Stimulated activated CD8-positive, alpha-beta memory T cell treated with anti-CD3 and anti-CD28 coated beads, Interleukin-15, amount 100 ng/mL, for 4 hours (primary cell): ENCODE results near the gene TEX29.

Experiments used
- DNase-seq, 2 donors: peaks; one replicate each; pipeline ENCODE4 v3.0.0-alpha.2; 2020; ENCODE audit warnings: low read depth in 2 of 2

TEX29 gene

DNA sequence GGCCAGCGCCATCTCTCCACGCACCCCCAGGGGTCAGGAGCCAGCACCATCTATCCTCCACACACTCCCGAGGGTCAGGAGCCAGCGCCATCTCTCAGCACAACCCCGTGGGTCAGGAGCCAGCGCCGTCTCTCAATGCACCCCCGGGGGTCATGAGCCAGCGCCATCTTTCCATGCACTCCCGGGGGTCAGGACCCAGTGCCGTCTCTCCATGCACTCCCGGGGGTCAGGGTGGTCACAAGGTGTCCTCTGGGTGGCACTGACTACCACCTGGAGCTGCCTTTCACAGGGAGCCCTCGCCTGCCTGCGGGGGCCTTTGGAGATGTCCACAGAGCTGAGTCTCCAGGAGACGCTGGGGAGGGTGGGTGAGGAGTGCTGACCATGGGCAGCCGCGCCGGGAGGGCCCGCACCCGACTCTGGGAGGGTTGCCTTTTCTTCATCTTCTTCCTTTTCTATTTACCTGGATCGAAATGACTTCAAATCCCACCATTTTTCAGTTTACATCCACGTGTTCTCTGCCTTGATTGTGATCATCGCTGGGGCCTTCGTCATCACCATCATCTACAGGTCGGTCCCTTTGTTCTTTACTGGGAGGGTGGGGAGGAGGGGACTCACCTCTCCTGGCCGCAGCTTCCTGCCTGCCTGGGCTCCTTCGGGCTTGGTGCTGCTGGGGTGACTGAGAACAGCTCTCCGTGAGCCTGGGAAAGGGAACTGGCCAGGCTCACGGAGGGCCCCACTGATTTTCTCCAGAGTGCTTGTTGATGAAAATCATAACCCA, 19.1 kb downstream of the TEX29 start:
- DNase-seq = no peak

DNA sequence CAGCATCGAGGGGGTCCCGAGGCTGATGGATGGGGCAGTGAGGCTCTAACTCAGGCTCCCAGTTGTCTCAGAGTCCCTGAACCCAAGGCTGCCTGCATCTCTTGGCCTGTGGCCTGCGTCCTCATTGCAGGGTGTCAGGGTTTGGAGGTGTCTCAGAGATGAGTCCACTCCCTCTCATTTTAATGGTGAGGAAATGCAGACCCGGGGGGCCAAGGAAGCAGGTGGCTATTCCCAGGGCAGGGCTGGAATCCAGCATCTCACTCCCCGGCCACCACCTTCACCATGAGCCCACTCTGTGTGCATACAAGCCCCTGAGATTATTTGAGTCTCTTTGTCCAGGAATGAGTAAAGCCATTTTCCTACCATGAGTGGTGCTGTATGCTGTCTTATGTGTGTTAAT, 21.4 kb downstream of the TEX29 start:
- DNase-seq = no peak

DNA sequence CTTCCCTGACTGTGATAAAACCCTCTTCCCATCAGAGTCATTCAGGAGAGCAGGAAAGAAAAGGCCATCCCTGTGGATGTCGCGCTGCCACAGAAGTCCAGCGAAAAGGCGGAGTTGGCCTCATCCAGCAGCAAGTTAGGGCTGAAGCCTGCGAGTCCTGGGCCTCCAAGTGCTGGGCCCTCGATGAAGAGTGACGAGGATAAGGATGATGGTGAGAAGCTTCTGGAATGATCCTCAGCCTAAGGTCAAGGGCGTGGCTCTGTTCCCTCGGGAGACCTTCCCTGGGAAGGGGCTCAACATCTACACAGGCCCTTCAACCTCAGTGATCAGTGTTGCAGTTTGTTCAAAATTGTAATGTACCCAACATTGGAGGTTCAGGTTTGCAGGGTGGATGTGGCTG, 22.3 kb downstream of the TEX29 start:
- DNase-seq = no peak

DNA sequence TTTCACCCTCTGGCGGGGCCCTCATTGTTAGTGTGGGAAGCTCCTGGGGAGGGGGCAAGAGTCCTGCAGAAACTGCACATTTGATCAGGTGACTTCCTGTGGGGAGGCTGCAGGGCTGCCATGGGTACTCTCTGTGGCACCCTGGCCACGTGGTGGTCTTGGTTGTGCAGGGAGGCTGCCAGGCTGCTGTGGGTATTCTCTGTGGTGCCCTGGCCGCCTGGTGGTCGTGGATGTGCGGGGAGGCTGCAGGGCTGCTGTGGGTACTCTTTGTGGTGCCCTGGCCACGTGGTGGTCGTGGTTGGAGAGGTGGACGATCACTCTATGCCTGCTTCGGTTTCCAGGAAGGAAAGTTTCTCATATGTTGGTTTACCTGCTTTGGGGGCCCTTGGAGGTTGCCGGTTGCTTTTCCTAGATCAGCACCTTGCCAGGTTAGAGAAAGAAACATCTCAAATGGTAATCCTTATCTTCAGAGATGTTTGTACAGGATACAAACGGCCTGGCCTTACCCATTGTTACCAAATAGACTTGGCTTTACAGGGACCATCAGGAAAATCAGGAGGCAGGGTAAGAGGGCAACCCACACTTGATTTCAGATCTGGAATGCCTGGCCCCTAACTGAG, 22.9 kb downstream of the TEX29 start:
- DNase-seq = no peak

DNA sequence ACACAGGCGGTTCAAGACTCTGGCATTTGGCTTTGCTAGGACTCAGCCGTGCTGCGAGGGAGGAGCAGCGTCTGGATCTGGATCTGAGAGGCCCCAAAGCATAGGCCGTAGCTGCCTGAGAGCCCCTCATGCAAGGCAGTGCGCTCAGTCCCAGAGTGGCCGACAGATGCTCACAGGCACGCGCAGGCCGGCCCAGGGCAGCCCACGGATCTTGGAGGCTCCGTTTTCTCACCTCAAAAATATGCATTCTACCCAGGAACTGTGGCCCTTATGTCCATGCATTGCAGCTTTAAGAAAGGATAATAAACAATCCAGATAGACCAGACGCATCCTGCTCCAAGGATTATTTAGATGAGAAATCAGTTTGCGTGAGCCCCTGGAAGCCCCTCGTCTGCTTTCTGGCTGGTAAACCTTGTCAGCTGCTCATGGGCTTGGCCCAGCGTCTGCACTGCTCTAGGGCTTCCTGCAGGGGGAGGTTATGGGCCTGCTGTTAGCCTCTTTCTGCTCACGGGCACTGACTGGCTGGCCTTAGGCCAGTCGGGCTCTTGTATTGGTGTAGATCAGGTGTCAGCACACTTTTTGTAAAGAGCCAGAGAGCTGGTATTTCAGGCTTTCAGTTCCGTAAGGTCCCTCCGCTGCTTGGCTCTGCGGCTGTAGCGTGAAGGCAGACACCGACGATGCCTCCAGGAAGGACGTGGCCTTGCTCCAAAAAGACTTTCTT, 24.2 kb downstream of the TEX29 start:
- DNase-seq = no peak

DNA sequence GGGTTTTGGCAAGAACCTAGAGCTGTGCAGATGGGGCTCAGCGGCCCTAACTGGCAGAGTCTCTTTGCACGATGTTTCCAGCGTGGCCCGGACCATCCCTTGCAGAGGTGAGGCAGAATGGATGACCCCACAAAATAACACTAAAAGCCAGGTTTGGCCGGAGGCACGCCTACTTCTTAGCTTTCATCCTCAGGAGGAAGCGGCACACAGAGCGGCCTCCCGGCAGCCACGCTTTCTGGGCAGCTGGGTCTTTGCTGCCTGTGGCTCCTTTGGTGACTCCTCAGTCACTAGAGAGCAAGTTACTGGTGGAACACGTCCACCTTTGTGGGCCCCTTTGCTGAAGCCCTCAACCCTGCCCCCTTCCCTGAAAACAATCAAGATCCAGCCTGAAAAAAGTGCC, 25.2 kb downstream of the TEX29 start:
- no peak for DNase-seq

DNA sequence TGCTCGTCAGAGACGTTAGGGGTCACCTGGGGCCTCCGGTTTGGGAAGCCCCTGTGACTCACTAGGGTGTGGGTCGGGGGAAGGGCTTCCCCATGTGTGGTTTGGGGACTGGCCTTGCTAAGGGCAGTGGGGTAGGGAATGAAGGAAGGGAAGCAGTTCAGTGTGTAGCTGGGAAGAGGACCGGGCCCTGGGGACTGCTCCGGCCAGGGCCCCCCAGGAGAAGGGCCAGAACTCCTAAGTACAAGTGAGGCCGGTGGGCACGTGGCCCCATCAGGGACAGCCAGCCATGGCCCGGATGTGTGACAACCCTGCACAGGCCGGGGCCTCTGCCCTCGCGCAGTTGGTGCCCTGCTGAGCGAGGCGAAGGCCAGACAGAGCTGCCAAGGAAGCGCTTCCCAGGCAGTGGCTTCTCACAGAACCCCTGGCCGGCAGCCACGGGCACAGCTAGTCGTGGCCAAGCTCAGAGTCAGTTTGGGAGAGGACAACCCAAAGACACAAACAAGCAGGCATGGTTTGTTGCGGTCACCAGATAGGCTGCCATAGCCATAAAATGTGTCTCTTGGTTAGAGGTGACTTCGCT, 25.7 kb downstream of the TEX29 start:
- DNase-seq = no peak

DNA sequence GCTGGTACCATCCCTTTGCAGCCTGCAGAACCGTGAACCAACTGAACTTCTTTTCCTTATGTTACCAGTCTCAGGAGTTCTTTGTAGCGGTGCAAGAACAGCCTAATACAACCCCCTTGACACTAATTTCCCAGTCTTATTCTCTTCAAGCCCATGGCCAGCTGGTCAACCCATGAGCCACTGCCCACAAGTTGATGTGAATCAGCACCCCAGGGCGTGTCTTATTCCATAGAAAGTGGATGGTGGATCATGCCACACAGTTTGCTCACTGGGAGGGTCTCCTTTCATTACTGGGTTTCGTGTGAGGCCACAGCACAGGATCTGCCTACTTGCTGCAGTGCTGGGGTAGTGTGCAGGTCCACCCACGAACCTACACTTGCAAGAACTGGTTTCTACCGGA, 27.0 kb downstream of the TEX29 start:
- no peak for DNase-seq

DNA sequence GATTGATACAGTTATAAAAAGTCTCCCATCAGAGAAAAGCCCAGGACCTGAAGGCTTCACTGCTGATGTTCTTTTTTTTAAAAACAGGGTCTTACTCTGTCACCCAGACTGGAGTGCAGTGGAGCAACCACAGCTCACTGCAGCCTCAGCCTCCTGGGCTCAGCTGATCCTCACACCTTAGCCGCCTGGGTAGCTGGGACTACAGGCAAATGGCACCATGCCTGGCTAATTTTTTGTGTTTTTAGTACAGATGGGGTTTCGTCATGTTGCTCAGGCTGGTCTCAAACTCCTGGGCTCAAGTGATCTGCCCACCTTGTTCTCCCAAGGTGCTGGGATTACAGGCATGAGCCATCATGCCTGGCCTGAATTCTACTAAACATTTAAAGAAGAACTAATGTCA, 33.1 kb downstream of the TEX29 start:
- no peak for DNase-seq

DNA sequence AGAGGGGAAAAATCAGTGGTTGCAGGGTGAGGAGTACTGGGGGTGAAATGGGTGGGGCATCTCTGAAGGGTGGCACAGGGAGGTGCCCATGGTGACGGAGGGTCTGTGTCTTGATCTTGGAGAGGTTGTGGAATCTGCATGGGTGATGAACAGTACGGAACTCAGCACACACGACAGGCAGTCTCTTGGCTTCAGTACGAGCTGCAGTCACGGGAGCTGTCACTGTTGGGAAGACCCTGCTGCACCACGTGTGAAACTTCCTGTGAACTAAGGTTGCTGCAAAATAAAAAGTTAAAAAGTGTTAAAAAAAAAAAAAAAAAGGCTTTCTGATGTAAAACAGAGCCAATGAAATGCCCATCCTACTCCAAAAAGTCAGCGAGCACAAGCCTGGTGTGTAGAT, 34.3 kb downstream of the TEX29 start:
- DNase-seq = no peak

DNA sequence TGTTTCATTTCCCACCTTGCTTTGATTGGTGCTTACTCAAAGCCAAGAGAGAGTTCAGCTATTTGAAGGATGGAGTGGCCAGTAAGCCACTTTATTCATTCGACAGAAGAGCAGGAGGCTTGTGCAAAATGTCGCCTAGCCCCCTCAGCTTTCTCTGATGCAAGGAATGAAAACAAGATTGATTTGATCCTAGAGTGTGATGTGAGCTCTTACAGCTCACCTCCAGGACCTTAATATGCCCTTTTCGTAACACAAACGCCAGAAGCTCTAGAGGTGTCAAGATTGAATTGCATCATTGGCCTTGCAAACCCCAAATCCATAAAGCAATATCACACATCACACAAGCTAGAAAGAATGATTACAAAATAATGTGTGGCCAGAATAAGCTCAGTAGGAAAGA, 36.4 kb downstream of the TEX29 start:
- no peak for DNase-seq

DNA sequence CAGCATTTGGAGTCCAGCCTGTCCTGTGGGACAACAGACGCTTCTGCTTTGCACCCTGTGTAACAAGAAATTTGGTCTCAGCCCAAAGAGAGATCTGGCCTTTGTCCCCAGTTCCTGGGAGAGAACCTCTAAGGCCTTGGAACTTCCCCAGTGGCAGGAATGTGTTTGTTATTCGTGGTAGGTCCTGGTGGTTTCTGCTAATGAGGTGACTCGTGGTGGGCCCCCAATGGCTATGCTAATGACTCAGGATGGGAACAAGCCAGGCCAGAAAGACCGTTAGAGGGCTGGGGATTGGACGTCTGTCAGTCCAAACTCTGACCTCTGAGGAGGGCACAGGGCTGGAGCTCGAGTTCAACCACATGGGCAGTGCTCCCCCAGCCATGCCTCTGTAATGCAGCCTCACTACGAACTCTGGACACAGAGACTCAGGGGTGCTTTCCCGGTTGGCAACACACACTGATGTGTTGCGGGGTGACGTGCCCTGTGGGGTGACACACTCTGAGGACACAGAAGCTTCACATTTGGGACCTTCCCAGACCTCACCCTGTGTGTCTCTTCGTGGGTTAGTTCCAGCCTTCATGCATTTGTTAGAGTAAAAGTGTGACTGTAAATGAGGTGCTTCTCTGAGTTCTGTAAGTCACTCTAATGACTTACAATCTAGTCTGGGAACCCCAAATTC, 38.9 kb downstream of the TEX29 start:
- DNase-seq = no peak

DNA sequence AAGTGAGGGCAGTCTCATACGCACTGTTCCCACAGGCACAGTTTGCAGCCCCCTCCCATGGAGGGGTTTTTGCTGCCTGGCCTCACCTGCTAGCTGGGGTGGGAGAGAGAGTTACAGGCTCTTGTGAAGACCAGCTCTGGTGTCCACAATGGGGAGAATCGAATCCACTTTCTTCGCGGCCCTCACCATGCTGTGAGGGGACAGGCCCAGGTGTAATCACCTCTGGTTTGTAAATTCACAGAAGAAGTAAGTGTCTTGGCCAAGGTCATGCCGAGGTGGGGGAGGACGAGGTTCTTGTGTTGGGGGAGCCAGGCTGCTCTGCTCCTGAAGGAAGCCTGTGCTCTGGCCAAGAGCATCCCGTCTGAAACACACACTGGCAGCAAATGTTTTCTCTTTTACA, 39.5 kb downstream of the TEX29 start:
- DNase-seq = no peak

DNA sequence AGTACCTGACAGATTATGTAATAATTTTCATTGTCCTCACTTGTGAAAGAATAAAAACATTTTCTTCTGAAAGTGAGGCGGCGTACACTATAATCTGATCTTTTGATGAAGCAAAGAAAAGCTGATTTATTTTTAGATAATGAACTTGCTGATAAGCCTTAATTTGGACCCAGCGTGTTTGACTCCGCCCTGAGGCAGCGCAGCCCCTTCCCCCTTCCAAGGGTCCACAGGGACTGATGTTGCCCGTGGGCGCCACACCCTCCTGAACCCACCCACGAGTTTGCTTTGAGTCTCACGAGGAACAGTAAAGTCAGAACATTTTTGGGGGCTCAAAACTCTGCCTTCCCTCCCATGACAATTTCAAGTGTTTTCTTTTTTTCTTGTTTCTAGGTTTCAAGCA, 40.0 kb downstream of the TEX29 start:
- DNase-seq = no peak

DNA sequence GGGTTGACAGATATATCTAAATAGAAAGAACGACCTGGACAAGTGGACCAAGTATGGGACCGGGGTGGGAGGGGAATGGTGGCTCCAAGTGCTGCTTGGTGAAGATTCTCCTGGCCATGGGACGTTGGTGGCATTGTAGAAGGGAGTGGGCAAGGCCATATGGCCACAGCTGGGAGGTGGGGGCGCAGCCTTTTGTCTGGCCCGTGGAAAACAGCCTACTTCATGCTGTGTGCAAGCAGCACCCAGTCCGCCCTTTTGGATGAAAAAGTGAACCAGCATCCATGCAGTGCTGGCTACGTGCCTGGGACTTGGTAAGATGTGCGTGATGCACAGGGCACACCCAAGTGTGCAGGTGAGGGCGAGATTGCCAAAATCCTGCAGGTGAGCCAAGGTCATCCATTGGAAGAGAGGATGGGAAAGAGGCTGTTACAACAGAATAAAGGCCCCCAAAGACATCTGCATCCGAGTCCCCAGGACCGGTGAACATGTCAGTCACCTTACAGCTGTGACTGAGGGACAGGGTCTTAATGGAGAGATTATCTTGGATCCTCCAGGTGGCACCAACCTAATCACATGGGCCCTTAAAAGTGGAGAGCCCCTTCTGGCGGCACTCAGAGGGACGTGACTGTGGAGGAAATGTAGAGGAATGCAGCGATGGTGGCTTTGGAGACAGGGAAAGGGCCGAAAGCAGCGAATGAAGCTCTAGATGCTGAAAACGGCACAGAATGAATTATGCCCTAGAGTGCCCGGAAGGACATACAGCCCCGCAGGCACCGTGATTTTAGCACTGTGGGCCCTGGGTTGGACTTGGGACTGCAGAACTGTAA, 40.8 kb downstream of the TEX29 start:
- no peak for DNase-seq

DNA sequence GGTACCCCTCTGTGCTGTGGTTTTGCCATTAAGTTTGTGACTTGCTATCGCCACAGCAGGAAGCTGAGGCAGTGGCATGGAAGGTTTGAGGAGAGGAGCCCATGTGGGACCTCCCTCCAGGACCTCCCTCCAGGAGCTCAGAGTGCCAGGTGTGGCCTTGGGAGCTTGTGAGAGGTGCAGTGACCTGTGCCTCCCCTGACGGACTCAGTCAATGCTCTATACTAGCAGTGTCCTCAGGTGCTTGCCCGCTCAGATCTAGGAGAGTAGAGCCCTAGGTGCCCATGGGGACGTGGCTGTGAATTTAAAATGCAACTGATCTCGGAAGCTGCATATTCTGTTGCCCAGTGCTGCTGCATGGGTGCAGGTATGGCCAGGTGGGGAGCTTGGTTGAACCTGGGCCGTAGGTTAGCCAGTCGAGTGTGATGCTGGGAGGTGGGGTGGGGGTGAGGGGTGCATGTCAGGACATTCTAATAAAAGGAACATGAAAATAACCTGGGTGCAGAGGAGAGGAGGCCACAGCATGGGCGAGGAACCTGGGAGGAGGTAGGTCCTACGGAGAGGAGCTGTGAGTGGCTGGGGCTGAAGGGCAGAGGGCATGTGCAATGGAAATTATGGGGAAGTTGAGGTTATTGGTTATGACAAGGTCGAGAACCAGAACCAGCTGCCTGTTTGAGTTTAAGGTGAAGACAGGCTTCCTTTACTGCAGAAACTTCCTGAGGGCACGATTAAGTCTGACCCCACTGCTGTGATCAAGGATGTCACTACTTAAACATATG, 41.6 kb downstream of the TEX29 start:
- DNase-seq = no peak

DNA sequence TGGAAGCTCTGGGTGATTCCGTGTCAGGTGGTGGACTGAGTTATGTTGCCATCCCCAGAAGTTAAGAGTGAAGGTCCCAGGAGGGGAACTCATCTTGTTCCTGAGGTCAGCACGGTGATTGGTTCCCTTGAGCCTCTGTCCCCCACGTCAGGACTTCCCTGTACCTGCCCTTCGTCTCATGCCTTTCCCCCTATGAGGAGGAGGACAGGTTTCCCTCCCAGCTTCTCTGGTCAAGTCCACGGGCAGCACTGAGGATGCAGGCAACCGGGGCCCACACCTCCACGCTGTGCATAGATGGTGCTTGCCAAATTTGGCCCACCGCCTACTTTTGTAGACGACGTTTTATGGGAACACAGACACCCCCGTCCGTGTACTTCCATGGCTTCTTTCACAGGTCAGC, 42.7 kb downstream of the TEX29 start:
- no peak for DNase-seq

DNA sequence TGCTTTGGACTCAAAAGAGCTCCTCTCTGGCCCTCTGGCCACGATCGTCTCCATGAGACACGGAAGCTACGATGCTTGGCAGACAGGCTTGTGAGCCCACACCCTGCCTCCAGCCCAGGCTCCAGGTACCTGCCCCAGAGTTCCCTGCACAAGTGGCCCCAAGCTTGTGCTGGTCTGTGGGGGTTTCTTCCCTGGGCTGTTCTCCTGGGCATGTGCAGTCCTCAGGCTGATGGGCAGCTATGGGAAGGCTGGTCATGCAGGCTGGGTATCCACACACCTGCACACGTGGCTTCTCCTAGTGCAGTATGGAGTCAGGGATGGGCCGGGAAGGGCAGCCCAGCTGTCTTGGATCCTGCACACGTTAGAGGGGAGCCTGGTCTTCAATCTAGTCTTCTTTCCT, 43.1 kb downstream of the TEX29 start:
- DNase-seq = no peak

DNA sequence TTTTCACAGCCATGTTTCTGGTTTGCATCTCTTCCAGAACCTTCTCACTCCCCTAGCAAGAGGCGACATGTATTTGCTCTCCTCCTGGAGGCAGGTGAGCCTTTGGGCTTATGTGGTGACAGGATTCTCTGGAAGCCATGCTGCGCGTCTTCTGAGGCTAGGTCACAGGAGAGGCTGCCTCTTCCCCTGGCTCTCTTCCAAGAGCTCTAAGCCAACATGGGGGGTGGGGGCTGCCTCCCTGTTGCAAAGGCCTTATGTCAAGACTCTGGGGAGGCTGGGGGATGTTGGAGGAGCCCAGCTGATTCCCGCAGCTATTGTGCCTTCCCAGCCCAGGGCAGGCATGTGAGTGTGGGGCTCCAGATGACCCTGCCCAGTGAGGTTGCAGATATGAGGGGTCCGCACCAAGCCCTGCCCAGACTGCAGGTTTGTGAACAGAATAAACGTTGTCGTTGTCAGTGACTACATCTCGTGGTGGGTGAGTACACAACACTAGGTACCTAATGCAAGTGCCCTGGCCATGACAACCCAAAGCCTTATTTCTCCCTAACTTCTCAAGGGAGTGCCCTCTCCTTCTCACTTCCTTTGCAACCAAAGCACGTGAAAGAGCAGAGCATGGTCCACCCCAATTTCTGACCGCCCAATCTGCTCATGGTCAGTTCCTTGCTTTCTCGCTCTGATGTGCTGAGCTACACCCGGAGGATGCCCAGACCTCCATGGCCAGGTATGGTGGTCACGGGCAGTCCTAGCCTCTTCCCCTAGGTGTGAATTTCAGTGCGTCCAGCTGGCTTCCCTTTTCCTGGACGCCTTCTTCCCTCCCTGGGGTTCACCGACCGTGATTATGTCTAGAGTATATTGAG, 44.9 kb downstream of the TEX29 start:
- no peak for DNase-seq

DNA sequence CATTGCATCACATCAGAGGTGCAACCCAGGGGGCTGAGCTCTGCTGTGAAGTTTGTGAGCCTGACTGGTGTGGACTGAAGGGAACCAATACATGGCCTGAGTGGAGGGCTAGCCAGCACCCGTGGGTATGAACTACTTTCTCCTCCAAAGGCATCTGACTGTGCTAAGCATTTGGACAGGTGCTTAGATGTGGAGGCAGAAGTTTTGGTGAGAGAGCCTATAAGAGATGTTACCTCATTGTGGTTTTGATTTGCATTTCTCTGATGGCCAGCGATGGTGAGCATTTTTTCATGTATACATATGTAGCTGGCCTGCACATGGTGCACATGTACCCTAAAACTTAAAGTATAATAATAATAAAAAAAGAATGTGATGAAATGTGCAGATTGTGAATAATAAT, 46.9 kb downstream of the TEX29 start:
- no peak for DNase-seq
